ENCODE results near the gene WNT8A. TPM values are rescaled to one million over a fixed set of nuclear protein-coding genes. Genes with fewer than 3 reads are reported as not detected.

The WNT8A gene
- not detected for total RNA-seq

DNA sequence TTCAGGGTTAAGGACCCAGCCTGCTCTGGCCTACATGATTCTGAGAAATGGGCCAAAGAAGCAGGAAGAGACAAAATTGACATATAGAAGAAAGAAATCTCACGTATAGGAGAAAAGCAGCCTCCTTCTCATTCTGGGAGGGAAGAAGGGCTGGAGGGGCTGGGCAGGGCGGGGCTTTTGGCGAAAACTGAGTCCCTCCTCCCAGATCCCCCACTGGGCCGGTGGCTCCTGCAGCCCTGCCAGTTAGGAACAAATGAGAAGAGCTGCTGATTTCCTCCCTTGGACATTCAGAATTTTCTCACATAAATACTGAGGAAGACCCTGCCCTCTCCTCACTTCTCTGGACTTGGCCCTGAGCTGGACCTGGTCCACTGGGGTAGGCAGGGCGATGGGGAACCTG lies at the start of gene WNT8A:
Gene WNT8A (plus strand): TSS at position 332 of the 400 bp plus-strand sequence. CDS start 95 bp downstream, outside the sequence.
- DNase-seq, result no peak
- TF ChIP-seq POLR2A (IDR thresholded peaks at IDR 0.05), result no peak
- TF ChIP-seq, protein P1, sequence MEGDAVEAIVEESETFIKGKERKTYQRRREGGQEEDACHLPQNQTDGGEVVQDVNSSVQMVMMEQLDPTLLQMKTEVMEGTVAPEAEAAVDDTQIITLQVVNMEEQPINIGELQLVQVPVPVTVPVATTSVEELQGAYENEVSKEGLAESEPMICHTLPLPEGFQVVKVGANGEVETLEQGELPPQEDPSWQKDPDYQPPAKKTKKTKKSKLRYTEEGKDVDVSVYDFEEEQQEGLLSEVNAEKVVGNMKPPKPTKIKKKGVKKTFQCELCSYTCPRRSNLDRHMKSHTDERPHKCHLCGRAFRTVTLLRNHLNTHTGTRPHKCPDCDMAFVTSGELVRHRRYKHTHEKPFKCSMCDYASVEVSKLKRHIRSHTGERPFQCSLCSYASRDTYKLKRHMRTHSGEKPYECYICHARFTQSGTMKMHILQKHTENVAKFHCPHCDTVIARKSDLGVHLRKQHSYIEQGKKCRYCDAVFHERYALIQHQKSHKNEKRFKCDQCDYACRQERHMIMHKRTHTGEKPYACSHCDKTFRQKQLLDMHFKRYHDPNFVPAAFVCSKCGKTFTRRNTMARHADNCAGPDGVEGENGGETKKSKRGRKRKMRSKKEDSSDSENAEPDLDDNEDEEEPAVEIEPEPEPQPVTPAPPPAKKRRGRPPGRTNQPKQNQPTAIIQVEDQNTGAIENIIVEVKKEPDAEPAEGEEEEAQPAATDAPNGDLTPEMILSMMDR (IDR thresholded peaks at IDR 0.05), result no peak
- no peak for TF ChIP-seq POLR2AphosphoS5 (IDR thresholded peaks at IDR 0.05)
- no peak for TF ChIP-seq EP300 (IDR thresholded peaks at IDR 0.05; ENCODE audit: low read depth)
- in situ Hi-C loops (cut with MboI; ENCODE audit: low pct_ligation_motif_present in 1 of 4, low pct_unique_long_range_greater_than_20kb in 1 of 4, low sequenced_read_pairs in 3 of 4), result no loop called here
- WGBS, 2 donors (ENCODE audit: low coverage in 1 of 2), result 76 to 94% methylated on average over 3 to 5 of the region's 5 CpGs
- Histone ChIP-seq H3K36me3 (no peaks in the 10 kb centered on the region), H3K9me3 (no peaks in the 10 kb centered on the region), H3K27ac (no peak within 1 kb of the TSS), H3K4me3 (no peak within 1 kb of the TSS), H3K4me1 (no peaks in the 10 kb centered on the region), H3K27me3 (no peaks in the 10 kb centered on the region)
- intact Hi-C loops (cut with DNase I; ENCODE audit: low total_unique reads), result no loop called here

DNA sequence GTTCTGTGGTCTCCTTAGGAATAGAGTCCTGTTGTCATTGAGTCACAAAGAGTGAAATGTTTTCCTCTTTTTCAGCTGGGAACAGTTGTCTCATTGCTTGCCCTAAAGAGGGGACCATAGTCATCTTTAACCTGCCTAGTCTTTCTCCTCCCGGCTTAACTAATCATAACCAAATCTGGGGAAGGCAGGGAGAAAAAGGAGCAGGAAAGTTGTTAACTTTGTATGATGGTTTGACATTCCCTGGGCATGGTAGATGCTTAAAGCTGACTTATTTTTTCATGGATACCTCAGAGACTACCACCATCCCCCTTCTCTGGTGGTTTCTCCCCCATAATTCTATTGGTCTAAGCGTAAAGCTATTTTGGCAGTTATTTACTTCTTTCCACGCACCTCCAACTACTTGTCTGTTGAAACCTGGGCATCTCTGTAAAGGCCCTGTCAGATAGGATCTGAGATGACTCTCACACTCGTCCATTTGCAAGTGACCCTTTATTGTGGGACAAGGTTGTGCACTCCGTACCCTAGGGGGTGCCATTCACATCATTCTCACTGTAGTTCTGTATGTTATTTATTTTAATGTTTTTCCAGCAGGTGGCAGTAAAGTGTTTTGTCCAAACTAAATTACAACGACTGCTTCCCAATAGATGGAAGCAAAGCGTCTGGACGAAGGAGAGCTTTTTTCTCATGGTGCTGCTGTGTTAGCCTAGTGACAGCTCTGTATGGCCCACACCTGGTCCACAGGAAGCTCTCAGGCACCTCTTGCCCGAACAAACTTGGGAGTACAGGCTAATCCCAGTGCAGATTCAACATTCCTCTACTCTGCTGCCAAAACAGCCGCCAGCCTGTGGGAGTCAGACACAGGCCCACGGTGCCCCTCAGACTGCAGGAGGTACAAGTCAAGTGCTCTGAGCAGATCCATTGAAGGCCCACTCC lies 48.0 kb upstream of the WNT8A start:
- in situ Hi-C loops (cut with MboI; ENCODE audit: low pct_ligation_motif_present in 1 of 4, low pct_unique_long_range_greater_than_20kb in 1 of 4, low sequenced_read_pairs in 3 of 4), result no loop called here
- intact Hi-C loops (cut with DNase I; ENCODE audit: low total_unique reads), result loop anchor here (5.0 kb wide), 1 partner anchor 41 kb away; no protein-coding TSS in a partner anchor
- Histone ChIP-seq H3K27me3 (no peaks in the 10 kb centered on the region), H3K36me3 (no peaks in the 10 kb centered on the region), H3K27ac (peak overlapping the region in 1 of 4 donors; percentile 43), H3K9me3 (no peaks in the 10 kb centered on the region), H3K4me3 (no peak overlapping the region), H3K4me1 (peaks cover 0 to 18% (median 13%) of the 10 kb centered on the region in 4 donors)
- peak; percentile 66 for DNase-seq
- TF ChIP-seq EP300 (IDR thresholded peaks at IDR 0.05; ENCODE audit: low read depth), result no peak
- no peak for TF ChIP-seq POLR2A (IDR thresholded peaks at IDR 0.05)
- TF ChIP-seq, protein P1 (IDR thresholded peaks at IDR 0.05), result peak; percentile 74 to 90 (median 81)
- WGBS, 2 donors (ENCODE audit: low coverage in 1 of 2), result 31% methylated on average over 11 of the region's 11 CpGs; no CpG with 5 or more reads in 1 of the 2 donors

GRCh38 chr5:138037271-138037670 lies 46.6 kb upstream of the WNT8A start:
- in situ Hi-C loops (cut with MboI; ENCODE audit: low pct_ligation_motif_present in 1 of 4, low pct_unique_long_range_greater_than_20kb in 1 of 4, low sequenced_read_pairs in 3 of 4), result no loop called here
- TF ChIP-seq POLR2A (IDR thresholded peaks at IDR 0.05) (no peak), POLR2AphosphoS5 (IDR thresholded peaks at IDR 0.05) (no peak), EP300 (IDR thresholded peaks at IDR 0.05; ENCODE audit: low read depth) (no peak)
- TF ChIP-seq, protein P1 (IDR thresholded peaks at IDR 0.05), result no peak
- intact Hi-C loops (cut with DNase I; ENCODE audit: low total_unique reads), result loop anchor here (5.0 kb wide), 1 partner anchor 40 kb away; no protein-coding TSS in a partner anchor

DNA sequence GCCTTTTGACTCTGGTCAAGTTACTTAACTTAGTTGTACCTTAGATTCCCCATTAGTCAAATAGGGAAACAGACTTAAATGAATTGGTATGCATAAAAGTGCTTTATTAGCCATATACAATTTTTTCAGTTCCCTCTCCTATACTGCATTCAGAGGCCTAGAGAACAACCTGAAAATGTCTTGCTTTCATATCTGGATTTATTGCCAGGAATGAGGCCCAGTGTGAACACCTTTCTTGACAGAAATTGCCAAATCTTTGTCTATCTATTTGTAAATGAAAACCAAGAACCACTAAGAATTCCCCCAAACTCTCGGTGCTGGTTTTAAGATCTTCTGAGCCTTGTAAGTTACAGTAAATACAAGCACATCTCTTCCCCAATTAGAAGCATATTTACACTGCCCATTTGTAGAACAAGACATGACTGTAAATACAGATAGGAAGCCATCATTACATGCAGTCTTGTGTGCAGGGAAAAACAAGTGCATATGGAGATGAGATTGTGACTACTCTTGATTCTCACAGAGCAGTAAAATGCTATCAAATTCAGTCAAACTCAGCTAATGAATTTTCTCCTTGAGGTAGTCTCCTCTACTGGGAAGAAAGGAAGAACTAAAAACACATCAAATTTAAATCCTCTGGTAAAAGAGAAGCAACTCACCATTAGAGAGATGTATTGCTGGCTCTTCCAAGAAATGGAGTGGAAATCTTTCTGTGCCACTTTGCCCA lies 45.8 kb upstream of the WNT8A start:
- 78% methylated on average over 1 of the region's 1 CpG; no CpG with 5 or more reads in 1 of the 2 donors for WGBS, 2 donors (ENCODE audit: low coverage in 1 of 2)
- no peak for DNase-seq
- Histone ChIP-seq H3K9me3 (no peaks in the 10 kb centered on the region), H3K4me1 (peaks cover 0 to 7% (median 4%) of the 10 kb centered on the region in 4 donors), H3K27ac (no peak overlapping the region), H3K4me3 (no peak overlapping the region), H3K36me3 (no peaks in the 10 kb centered on the region), H3K27me3 (no peaks in the 10 kb centered on the region)
- in situ Hi-C loops (cut with MboI; ENCODE audit: low pct_ligation_motif_present in 1 of 4, low pct_unique_long_range_greater_than_20kb in 1 of 4, low sequenced_read_pairs in 3 of 4), result no loop called here
- TF ChIP-seq EP300 (IDR thresholded peaks at IDR 0.05; ENCODE audit: low read depth) (no peak), POLR2AphosphoS5 (IDR thresholded peaks at IDR 0.05) (no peak), POLR2A (IDR thresholded peaks at IDR 0.05) (no peak)
- TF ChIP-seq, protein P1 (IDR thresholded peaks at IDR 0.05), result no peak
- intact Hi-C loops (cut with DNase I; ENCODE audit: low total_unique reads), result loop anchor here (5.0 kb wide), 1 partner anchor 39 kb away; no protein-coding TSS in a partner anchor

More at GRCh38 chr5:138037271-138037670, 46.6 kb upstream of the WNT8A start:
- Histone ChIP-seq H3K36me3 (no peaks in the 10 kb centered on the region), H3K4me1 (peaks cover 0 to 7% (median 4%) of the 10 kb centered on the region in 4 donors), H3K27me3 (no peaks in the 10 kb centered on the region), H3K4me3 (no peak overlapping the region), H3K27ac (no peak overlapping the region), H3K9me3 (no peaks in the 10 kb centered on the region)
- DNase-seq, result no peak

Measured in transverse colon (tissue), 4 donors.